GM19025 (cell line): Measurements from ENCODE around the gene GGTLC2.
"Not testable (repeated sequence)": the region's sequence is repeated elsewhere in the genome, so short reads cannot be mapped to it uniquely, and the experiment has no call there.

Experiments used
- ATAC-seq: cut with Tn5 transposase; IDR thresholded peaks from one replicate; pipeline ENCODE4 v1.9.1; 2021; ENCODE audit warnings: mild to moderate bottlenecking, low read depth, moderate library complexity; ENCODE audit not compliant: unreplicated experiment

The GGTLC2 gene

GRCh38 chr22:22633533-22633932, 10.9 kb upstream of the GGTLC2 start:
- not testable (repeated sequence) for ATAC-seq

- not testable (repeated sequence) for ATAC-seq
These were observed 8.2 kb upstream of the GGTLC2 start for GRCh38 chr22:22636260-22636659.

GRCh38 chr22:22638313-22638712, 6.1 kb upstream of the GGTLC2 start:
- ATAC-seq, result not testable (repeated sequence)

- not testable (repeated sequence) for ATAC-seq
These were observed 2.2 kb upstream of the GGTLC2 start for GRCh38 chr22:22642255-22642654.

GRCh38 chr22:22645969-22646368, 1.6 kb downstream of the GGTLC2 start:
- not testable (repeated sequence) for ATAC-seq

GRCh38 chr22:22647952-22648351, 3.5 kb downstream of the GGTLC2 start:
- ATAC-seq, result not testable (repeated sequence)

GRCh38 chr22:22648863-22649536, 4.6 kb downstream of the GGTLC2 start:
- not testable (repeated sequence) for ATAC-seq

- ATAC-seq, result not testable (repeated sequence)
These were observed 5.3 kb downstream of the GGTLC2 start for GRCh38 chr22:22649761-22650160.

GRCh38 chr22:22650398-22650797, 6.0 kb downstream of the GGTLC2 start:
- not testable (repeated sequence) for ATAC-seq

GRCh38 chr22:22650803-22651515, 6.5 kb downstream of the GGTLC2 start:
- not testable (repeated sequence) for ATAC-seq

- not testable (repeated sequence) for ATAC-seq
These were observed 7.2 kb downstream of the GGTLC2 start for GRCh38 chr22:22651593-22651992.

- ATAC-seq, result not testable (repeated sequence)
These were observed 7.7 kb downstream of the GGTLC2 start for GRCh38 chr22:22652102-22652501.

- not testable (repeated sequence) for ATAC-seq
These were observed 8.2 kb downstream of the GGTLC2 start for GRCh38 chr22:22652573-22652972.

- ATAC-seq, result not testable (repeated sequence)
These were observed 9.4 kb downstream of the GGTLC2 start for GRCh38 chr22:22653677-22654381.

GRCh38 chr22:22655452-22656290, 11.3 kb downstream of the GGTLC2 start:
- ATAC-seq, result no peak

- ATAC-seq, result no peak
These were observed 13.3 kb downstream of the GGTLC2 start for GRCh38 chr22:22657712-22658111.

- ATAC-seq, result no peak
These were observed 16.9 kb downstream of the GGTLC2 start for GRCh38 chr22:22661275-22661674.

- ATAC-seq, result no peak
These were observed 17.7 kb downstream of the GGTLC2 start for GRCh38 chr22:22662095-22662494.

GRCh38 chr22:22663861-22664800, 19.7 kb downstream of the GGTLC2 start:
- no peak for ATAC-seq
